Activated CD4-positive, alpha-beta T cell treated with anti-CD3 and anti-CD28 coated beads for 36 hours (primary cell): ENCODE data around the gene PNMA1. TPM values are rescaled to one million over a fixed set of nuclear protein-coding genes. Genes with fewer than 3 reads are reported as not detected.
"Not testable (repeated sequence)": the region's sequence is repeated elsewhere in the genome, so short reads cannot be mapped to it uniquely, and the experiment has no call there.

Source experiments
- ATAC-seq: fragments of 200-7000 bp; cut with Tn5 transposase; one replicate; pipeline ENCODE4 v1.10.0; 2021; ENCODE audit warnings: mild to moderate bottlenecking, moderate library complexity
- CTCF ChIA-PET: fragments of 350-600 bp; sonication (Branson Sonifier 250); formaldehyde crosslinking; loops from one replicate; lab custom pipeline; 2021; ENCODE audit warnings: antibody characterized with exemption; lab: Charles Lee
- POLR2A ChIA-PET: fragments of 350-600 bp; sonication (Branson Sonifier 250); formaldehyde crosslinking; loops from one replicate; lab custom pipeline; 2021; ENCODE audit warnings: antibody characterized with exemption, inconsistent platforms; lab: Charles Lee
- DNase-seq: peaks from one replicate; pipeline ENCODE4 v3.0.0-alpha.2; 2020
- H3K27ac Mint-ChIP-seq: one replicate; pipeline ENCODE4 v1.8.0; 2021; ENCODE audit warnings: mixed read lengths
- H3K27me3 Mint-ChIP-seq: one replicate; pipeline ENCODE4 v1.8.0; 2021; ENCODE audit warnings: mixed read lengths
- H3K36me3 Mint-ChIP-seq: one replicate; pipeline ENCODE4 v1.8.0; 2021; ENCODE audit warnings: low read depth, mixed read lengths
- H3K4me1 Mint-ChIP-seq: one replicate; pipeline ENCODE4 v1.8.0; 2021; ENCODE audit warnings: mixed read lengths
- H3K4me3 Mint-ChIP-seq: one replicate; pipeline ENCODE4 v1.8.0; 2021; ENCODE audit warnings: mild to moderate bottlenecking, moderate library complexity, mixed read lengths
- H3K9me3 Mint-ChIP-seq: one replicate; pipeline ENCODE4 v1.8.0; 2021; ENCODE audit warnings: low read depth, mixed read lengths
- intact Hi-C, 2 experiments: fragments of 100-400 bp; cut with DNase I in 1 of 2; cut with micrococcal nuclease in 1 of 2; formaldehyde crosslinking; loops; one replicate each; pipeline versions ENCODE4 v1.14.2 to v1.15.1; 2022 to 2024; cut with DNase I, micrococcal nuclease
- total RNA-seq, 2 experiments: library from RNA; stranded (reverse); gene quantifications; one replicate each; pipeline ENCODE4 v1.2.3, GENCODE V29; 2021

The PNMA1 gene
- total RNA-seq, 2 experiments from 2014 or later, result 23.2 to 28.8 TPM

DNA sequence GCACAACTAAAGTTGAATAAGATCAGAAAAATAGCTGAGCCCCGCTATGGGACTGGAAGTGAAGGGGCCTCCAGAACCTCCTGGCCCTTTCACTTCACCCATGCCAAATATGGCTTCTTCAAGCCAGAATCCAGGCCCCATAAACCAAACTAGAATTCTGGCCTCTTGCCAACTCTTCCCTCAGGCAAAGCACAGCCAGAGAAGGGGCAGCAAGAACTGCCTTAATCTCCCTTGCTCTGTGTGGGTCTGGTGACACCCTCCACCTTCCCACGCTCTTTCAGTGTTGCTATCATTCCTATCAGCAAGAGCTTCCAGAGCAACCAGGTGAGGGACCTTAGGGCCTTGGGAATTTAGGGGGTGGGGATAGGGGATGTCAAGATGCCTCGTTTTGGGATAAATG, 3.1 kb upstream of the PNMA1 start:
- ChIA-PET POLR2A (interaction anchor here (0.6 kb wide), 1 partner anchor 183 kb away, joined by 4 read pairs; no protein-coding TSS in a partner anchor), CTCF (interaction anchor here (0.7 to 1.7 kb wide), 5 partner anchors 10 to 232 kb away, joined by 3 to 6 read pairs (median 4); partner anchors contain the start of gene FAM161B)
- DNase-seq (no peak), ATAC-seq (no peak)
- Mint-ChIP-seq H3K9me3 (no peaks in the 10 kb centered on the region), H3K36me3 (peaks cover 44% of the 10 kb centered on the region), H3K4me1 (peaks cover 10% of the 10 kb centered on the region), H3K27ac (no peak overlapping the region), H3K27me3 (no peaks in the 10 kb centered on the region), H3K4me3 (no peak overlapping the region)
- intact Hi-C loops, result loop anchor here in 1 of 2 experiments (10.0 kb wide), 1 partner anchor 298 kb away; the partner anchor contains the start of genes BBOF1 and ENTPD5

DNA sequence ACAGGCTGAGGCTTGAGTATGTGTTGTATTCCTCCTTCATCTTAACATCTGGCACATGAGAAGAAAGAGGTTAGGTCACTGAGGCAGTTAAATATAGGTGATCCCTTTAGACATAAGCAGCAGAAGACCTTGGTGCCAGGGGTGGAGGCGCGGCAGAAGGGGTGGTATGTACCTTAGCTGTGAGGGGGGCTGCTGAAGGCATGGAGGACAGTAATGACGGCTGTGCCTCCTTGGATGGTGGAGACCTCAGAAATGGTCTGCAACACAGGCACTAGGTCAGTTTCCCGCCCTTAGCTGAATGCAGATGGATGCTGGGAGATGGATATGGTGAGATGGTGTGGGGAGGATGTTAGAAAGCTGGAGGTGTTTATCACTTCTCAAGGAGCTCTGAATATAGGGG, 1.5 kb upstream of the PNMA1 start:
- peaks cover 34% of the 10 kb centered on the region for H3K36me3 Mint-ChIP-seq
- H3K27ac Mint-ChIP-seq, result no peak overlapping the region
- H3K9me3 Mint-ChIP-seq, result no peaks in the 10 kb centered on the region
- no peak overlapping the region for H3K4me3 Mint-ChIP-seq
- CTCF ChIA-PET, result interaction anchor here (0.8 to 1.7 kb wide), 4 partner anchors 13 to 171 kb away, joined by 3 to 6 read pairs (median 4); no protein-coding TSS in a partner anchor
- peaks cover 8% of the 10 kb centered on the region for H3K4me1 Mint-ChIP-seq
- no peaks in the 10 kb centered on the region for H3K27me3 Mint-ChIP-seq
- POLR2A ChIA-PET, result no interaction called here
- intact Hi-C loops, result loop anchor here in 1 of 2 experiments (2.0 to 10.0 kb wide), 2 partner anchors 71 to 299 kb away; partner anchors contain the start of genes BBOF1, DNAL1 and ENTPD5
- DNase-seq (no peak), ATAC-seq (no peak)

DNA sequence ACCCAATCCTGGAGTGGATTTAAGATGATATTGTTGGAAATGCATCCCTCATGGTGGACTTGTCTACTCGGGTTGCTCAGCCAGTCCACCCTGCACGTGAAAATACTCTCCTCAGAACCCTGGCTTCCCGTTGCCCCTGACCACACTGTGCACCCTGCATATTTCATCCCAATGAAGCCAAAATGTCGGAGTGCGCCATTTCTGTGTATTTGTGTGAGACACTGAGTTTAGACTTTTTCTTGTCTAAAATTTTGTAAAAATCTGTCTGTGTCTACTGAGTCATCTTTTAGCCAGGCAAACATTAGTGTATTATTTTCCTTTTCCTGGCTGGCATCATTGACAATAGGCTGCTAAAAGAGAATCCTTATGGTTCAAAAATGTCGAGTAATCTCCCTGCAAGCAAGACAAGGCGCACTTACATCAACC, 485 bp upstream of the PNMA1 start:
- H3K36me3 Mint-ChIP-seq, result peaks cover 33% of the 10 kb centered on the region
- peak overlapping the region; percentile 98 for H3K4me3 Mint-ChIP-seq
- DNase-seq (no peak), ATAC-seq (no peak)
- intact Hi-C loops, result loop anchor here (1.0 to 10.0 kb wide), 8 partner anchors 46 to 305 kb away; partner anchors contain the start of genes BBOF1 (in 2 of the 2), ENTPD5 (in 2 of the 2), ZNF410 (in 2 of the 2) and COQ6 (in 1 of the 2)
- H3K9me3 Mint-ChIP-seq, result no peaks in the 10 kb centered on the region
- POLR2A ChIA-PET, result no interaction called here
- H3K27ac Mint-ChIP-seq, result no peak overlapping the region
- H3K27me3 Mint-ChIP-seq, result no peaks in the 10 kb centered on the region
- H3K4me1 Mint-ChIP-seq, result peaks cover 13% of the 10 kb centered on the region
- CTCF ChIA-PET, result no interaction called here

GRCh38 chr14:73713206-73713802, 880 bp downstream of the PNMA1 start:
- no peak for ATAC-seq
- intact Hi-C loops, result loop anchor here (1.0 to 10.0 kb wide), 9 partner anchors 17 to 371 kb away; partner anchors contain the start of genes COQ6 (in 2 of the 2), FAM161B (in 2 of the 2), ALDH6A1 (in 1 of the 2) and BBOF1 (in 1 of the 2)
- POLR2A ChIA-PET, result interaction anchor here (1.2 kb wide), 1 partner anchor 28 kb away, joined by 4 read pairs; no protein-coding TSS in a partner anchor

GRCh38 chr14:73712540-73713180, 1.5 kb downstream of the PNMA1 start:
- Mint-ChIP-seq H3K36me3 (peaks cover 20% of the 10 kb centered on the region), H3K9me3 (no peaks in the 10 kb centered on the region), H3K4me1 (peaks cover 13% of the 10 kb centered on the region), H3K27me3 (no peaks in the 10 kb centered on the region), H3K27ac (peak overlapping the region; percentile 94), H3K4me3 (peak overlapping the region; percentile 98)
- CTCF ChIA-PET, result interaction anchor here (0.7 to 2.2 kb wide), 10 partner anchors 14 to 142 kb away, joined by 3 to 12 read pairs (median 3); no protein-coding TSS in a partner anchor
- DNase-seq, result peak; percentile 71
- intact Hi-C loops, result loop anchor here (1.0 to 10.0 kb wide), 10 partner anchors 15 to 372 kb away; partner anchors contain the start of genes COQ6 (in 2 of the 2), FAM161B (in 2 of the 2), ALDH6A1 (in 1 of the 2) and BBOF1 (in 1 of the 2)
- ATAC-seq, result peak; percentile 39
- POLR2A ChIA-PET, result no interaction called here

More at GRCh38 chr14:73713206-73713802, 880 bp downstream of the PNMA1 start:
- Mint-ChIP-seq H3K36me3 (peaks cover 27% of the 10 kb centered on the region), H3K9me3 (no peaks in the 10 kb centered on the region), H3K27me3 (no peaks in the 10 kb centered on the region), H3K4me3 (peak overlapping the region; percentile 98), H3K27ac (peak overlapping the region; percentile 94), H3K4me1 (peaks cover 13% of the 10 kb centered on the region)
- CTCF ChIA-PET, result interaction anchor here (0.6 to 1.8 kb wide), 8 partner anchors 16 to 134 kb away, joined by 3 to 6 read pairs (median 3); no protein-coding TSS in a partner anchor
- no peak for DNase-seq

DNA sequence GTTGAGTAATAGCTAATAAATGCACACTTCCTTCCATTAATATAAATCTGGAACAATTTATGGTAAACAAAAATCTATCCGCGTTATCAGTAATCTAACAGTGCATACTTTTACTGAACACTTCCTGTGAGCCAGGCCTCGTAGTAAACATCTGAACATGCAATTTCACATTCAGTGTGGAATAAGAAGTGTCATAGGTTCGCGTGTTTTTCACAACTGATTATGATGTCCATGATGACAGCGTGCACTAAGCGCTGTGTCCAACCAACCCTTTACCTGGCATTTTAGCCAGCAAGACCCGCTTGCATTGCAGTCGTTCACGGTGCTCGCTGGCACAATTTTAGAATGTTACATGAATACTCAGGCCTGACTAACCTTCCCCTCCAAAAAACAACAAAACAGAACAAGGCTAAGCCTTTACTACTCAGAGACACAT, 2.1 kb downstream of the PNMA1 start:
- H3K27me3 Mint-ChIP-seq, result no peaks in the 10 kb centered on the region
- peak overlapping the region; percentile 98 for H3K4me3 Mint-ChIP-seq
- ATAC-seq, result peak; percentile 13
- DNase-seq, result no peak
- ChIA-PET CTCF (interaction anchor here (0.7 to 2.2 kb wide), 7 partner anchors 14 to 141 kb away, joined by 3 to 12 read pairs (median 3); no protein-coding TSS in a partner anchor), POLR2A (no interaction called here)
- peaks cover 13% of the 10 kb centered on the region for H3K4me1 Mint-ChIP-seq
- no peaks in the 10 kb centered on the region for H3K9me3 Mint-ChIP-seq
- peaks cover 18% of the 10 kb centered on the region for H3K36me3 Mint-ChIP-seq
- intact Hi-C loops, result loop anchor here (1.0 to 10.0 kb wide), 8 partner anchors 15 to 373 kb away; partner anchors contain the start of genes COQ6 (in 2 of the 2), FAM161B (in 2 of the 2), ALDH6A1 (in 1 of the 2) and BBOF1 (in 1 of the 2)
- peak overlapping the region; percentile 94 for H3K27ac Mint-ChIP-seq

DNA sequence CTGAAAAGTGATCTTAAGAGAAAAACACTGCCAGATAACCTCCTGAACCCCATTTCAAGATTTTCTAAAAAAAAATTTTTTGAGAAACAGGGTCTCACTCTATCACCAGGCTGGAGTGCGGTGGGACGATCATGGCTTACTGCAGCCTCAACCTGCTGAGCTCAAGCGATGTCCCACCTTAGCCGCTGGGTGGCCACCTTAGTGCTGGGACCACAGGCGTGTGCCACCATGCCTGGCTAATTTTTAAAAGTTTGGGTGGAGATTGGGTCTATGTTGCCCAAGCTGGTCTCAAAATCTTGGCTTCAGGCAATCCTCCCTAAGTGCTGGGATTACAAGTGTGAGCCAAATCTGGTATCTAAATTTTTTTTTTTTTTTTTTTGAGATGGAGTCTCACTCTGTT, 3.4 kb downstream of the PNMA1 start:
- H3K9me3 Mint-ChIP-seq, result no peaks in the 10 kb centered on the region
- H3K4me1 Mint-ChIP-seq, result peaks cover 13% of the 10 kb centered on the region
- peaks cover 14% of the 10 kb centered on the region for H3K36me3 Mint-ChIP-seq
- POLR2A ChIA-PET, result no interaction called here
- DNase-seq (no peak), ATAC-seq (no peak)
- CTCF ChIA-PET, result interaction anchor here (0.6 to 2.2 kb wide), 6 partner anchors 12 to 240 kb away, joined by 3 to 12 read pairs (median 4); no protein-coding TSS in a partner anchor
- intact Hi-C loops, result loop anchor here in 1 of 2 experiments (2.0 to 10.0 kb wide), 5 partner anchors 58 to 304 kb away; partner anchors contain the start of genes BBOF1, COQ6, ENTPD5 and FAM161B
- H3K4me3 Mint-ChIP-seq, result no peak overlapping the region
- no peaks in the 10 kb centered on the region for H3K27me3 Mint-ChIP-seq
- H3K27ac Mint-ChIP-seq, result no peak overlapping the region

- DNase-seq (no peak), ATAC-seq (no peak)
- ChIA-PET POLR2A (no interaction called here), CTCF (interaction anchor here (0.6 to 2.2 kb wide), 6 partner anchors 9 to 241 kb away, joined by 3 to 12 read pairs (median 4); no protein-coding TSS in a partner anchor)
- H3K27ac Mint-ChIP-seq, result peak overlapping the region; percentile 3
- peaks cover 13% of the 10 kb centered on the region for H3K4me1 Mint-ChIP-seq
- intact Hi-C loops, result loop anchor here in 1 of 2 experiments (2.0 to 10.0 kb wide), 5 partner anchors 57 to 305 kb away; partner anchors contain the start of genes BBOF1, COQ6, ENTPD5 and FAM161B
- H3K36me3 Mint-ChIP-seq, result peaks cover 13% of the 10 kb centered on the region
- H3K4me3 Mint-ChIP-seq, result no peak overlapping the region
- H3K27me3 Mint-ChIP-seq, result no peaks in the 10 kb centered on the region
- no peaks in the 10 kb centered on the region for H3K9me3 Mint-ChIP-seq
These were observed 4.2 kb downstream of the PNMA1 start for GRCh38 chr14:73709904-73710469.

DNA sequence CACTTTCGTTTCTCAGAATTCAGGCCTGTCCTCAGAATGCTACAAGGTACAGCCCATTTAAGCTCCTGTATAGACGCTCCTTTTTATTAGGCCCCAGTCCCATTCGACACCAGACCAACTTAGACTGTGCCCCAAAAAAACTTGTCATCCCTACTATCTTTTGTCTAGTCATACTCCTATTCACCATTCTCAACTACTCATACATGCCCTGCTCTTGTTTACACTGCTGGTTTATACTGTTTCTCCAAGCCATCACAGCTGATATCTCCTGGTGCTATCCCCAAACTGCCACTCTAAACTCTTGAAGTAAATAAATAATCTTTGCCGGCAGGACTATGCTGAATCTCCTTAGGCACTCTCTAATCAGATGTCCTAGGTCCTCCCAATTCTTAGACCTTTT, 6.1 kb downstream of the PNMA1 start:
- intact Hi-C loops, H3K4me3 Mint-ChIP-seq, CTCF ChIA-PET, H3K36me3 Mint-ChIP-seq, H3K27me3 Mint-ChIP-seq, POLR2A ChIA-PET, DNase-seq, H3K9me3 Mint-ChIP-seq, H3K4me1 Mint-ChIP-seq, H3K27ac Mint-ChIP-seq, ATAC-seq: not testable (repeated sequence)

GRCh38 chr14:73700325-73700724, 13.9 kb downstream of the PNMA1 start:
- H3K27me3 Mint-ChIP-seq, result no peaks in the 10 kb centered on the region
- H3K4me3 Mint-ChIP-seq, result no peak overlapping the region
- ATAC-seq (peak; percentile 58), DNase-seq (no peak)
- ChIA-PET CTCF (no interaction called here), POLR2A (no interaction called here)
- H3K9me3 Mint-ChIP-seq, result no peaks in the 10 kb centered on the region
- intact Hi-C loops, result no loop called here
- H3K4me1 Mint-ChIP-seq, result peaks cover 50% of the 10 kb centered on the region
- peak overlapping the region; percentile 40 for H3K27ac Mint-ChIP-seq
- no peaks in the 10 kb centered on the region for H3K36me3 Mint-ChIP-seq
